ENCODE data around the gene LHX6. TPM values are rescaled to one million over a fixed set of nuclear protein-coding genes. Genes with fewer than 3 reads are reported as not detected.

Gene LHX6
- total and polyA plus RNA-seq, 8 donors: 0.29 to 46.4 (median 1.5) TPM

DNA sequence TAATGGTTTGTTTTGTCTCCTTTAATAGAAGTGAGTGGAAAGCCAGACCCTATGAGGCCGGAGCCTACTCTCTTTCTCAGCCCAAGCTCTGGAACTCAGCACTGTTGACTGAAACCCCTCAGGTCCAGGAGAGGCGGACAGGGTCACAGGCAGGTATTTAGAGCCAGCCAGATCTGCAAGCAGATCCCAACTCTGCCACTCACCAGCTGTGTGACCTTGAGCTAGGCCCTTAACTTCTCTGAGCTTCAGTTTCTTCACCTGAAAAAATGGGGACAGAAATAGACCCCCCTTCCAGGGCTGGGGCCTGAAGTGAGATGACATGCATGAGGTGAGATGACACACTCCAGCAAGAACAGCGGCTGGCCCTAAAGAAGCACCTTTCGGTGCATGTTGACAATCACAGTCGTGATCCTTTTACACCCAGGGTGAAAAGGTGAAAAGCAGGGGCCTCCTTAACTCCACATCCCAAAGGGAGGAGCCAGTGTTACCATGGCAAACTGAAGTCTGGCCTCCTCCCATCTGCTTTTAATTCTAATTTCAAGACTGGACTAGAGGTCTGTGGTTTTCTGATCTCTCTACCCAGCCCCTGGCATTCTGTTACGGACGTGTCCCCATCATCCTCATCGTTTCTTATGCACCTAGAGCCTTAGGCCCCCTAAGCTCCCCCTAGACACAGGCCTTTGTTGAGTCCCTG is 41.8 kb downstream of the LHX6 start:
- no peak for DNase-seq
- no peak overlapping the region for H3K27ac ChIP-seq
- 87 to 97% (median 92%) methylated on average over 8 of the region's 8 CpGs for WGBS, 5 donors
- no peaks in the 10 kb centered on the region for H3K36me3 ChIP-seq
- H3K27me3 ChIP-seq: peaks cover 0 to 10% (median 0%) of the 10 kb centered on the region in 3 donors
- TF ChIP-seq, protein P1, sequence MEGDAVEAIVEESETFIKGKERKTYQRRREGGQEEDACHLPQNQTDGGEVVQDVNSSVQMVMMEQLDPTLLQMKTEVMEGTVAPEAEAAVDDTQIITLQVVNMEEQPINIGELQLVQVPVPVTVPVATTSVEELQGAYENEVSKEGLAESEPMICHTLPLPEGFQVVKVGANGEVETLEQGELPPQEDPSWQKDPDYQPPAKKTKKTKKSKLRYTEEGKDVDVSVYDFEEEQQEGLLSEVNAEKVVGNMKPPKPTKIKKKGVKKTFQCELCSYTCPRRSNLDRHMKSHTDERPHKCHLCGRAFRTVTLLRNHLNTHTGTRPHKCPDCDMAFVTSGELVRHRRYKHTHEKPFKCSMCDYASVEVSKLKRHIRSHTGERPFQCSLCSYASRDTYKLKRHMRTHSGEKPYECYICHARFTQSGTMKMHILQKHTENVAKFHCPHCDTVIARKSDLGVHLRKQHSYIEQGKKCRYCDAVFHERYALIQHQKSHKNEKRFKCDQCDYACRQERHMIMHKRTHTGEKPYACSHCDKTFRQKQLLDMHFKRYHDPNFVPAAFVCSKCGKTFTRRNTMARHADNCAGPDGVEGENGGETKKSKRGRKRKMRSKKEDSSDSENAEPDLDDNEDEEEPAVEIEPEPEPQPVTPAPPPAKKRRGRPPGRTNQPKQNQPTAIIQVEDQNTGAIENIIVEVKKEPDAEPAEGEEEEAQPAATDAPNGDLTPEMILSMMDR (IDR thresholded peaks at IDR 0.05): no peak
- TF ChIP-seq POLR2A (IDR thresholded peaks at IDR 0.05) (no peak), POLR2AphosphoS5 (IDR thresholded peaks at IDR 0.05) (no peak), EP300 (IDR thresholded peaks at IDR 0.05) (no peak)
- no peak overlapping the region for H3K4me3 ChIP-seq
- intact Hi-C loops (cut with DNase I; ENCODE audit: low total_unique reads): no loop called here
- H3K9me3 ChIP-seq: no peaks in the 10 kb centered on the region
- H3K4me1 ChIP-seq: peaks cover 0 to 10% (median 0%) of the 10 kb centered on the region in 4 donors

DNA sequence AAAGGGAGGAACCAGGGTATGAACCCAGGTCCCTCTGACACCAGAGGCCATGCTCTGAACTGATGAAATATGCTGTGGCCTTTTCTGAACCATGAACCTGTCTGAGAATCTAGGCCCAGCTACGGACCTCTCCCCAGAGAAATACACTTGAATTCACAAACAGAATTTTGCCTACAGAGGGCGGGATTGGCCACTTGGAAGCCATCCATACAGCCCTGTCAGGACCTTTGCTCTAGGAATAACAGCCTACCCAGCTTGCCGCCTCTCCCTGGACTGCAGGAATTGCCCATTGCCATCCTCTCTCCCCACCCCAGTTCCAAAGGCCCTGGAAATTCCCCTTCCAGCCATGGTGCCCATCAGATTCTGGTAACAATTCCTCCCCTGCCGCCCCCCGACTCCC is 42.5 kb downstream of the LHX6 start:
- Histone ChIP-seq H3K4me3 (no peak overlapping the region), H3K9me3 (no peaks in the 10 kb centered on the region), H3K27me3 (peaks cover 0 to 10% (median 0%) of the 10 kb centered on the region in 3 donors), H3K27ac (no peak overlapping the region), H3K4me1 (peaks cover 0 to 10% (median 0%) of the 10 kb centered on the region in 4 donors), H3K36me3 (no peaks in the 10 kb centered on the region)
- 60 to 80% (median 68%) methylated on average over 5 of the region's 5 CpGs for WGBS, 5 donors
- intact Hi-C loops (cut with DNase I; ENCODE audit: low total_unique reads): no loop called here
- peak in 1 of 2 donors; percentile 33 for DNase-seq
- no peak for TF ChIP-seq POLR2A (IDR thresholded peaks at IDR 0.05)
- TF ChIP-seq, protein P1 (IDR thresholded peaks at IDR 0.05): no peak
- no peak for TF ChIP-seq POLR2AphosphoS5 (IDR thresholded peaks at IDR 0.05)
- no peak for TF ChIP-seq EP300 (IDR thresholded peaks at IDR 0.05)

DNA sequence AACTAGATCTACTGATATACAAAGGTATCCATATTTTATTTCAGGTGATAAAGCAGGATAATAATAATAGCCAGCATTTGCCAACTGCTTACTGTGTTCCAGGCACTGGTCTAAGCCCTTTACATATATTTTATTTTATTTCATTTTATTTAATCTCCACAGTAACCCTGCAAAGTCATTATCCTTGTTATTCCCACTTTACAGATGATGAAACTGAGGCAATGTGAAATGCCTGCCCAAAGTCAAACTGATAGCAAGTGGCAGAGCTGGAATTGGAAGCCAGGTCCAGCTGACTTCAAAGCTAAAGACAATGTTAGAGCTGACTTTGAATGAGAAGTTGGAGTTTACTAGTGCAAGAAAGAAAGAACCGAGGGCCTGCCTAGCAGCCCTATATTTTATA is 44.2 kb downstream of the LHX6 start:
- no peak overlapping the region for H3K27ac ChIP-seq
- no peak overlapping the region for H3K4me3 ChIP-seq
- intact Hi-C loops (cut with DNase I; ENCODE audit: low total_unique reads): no loop called here
- H3K4me1 ChIP-seq: no peaks in the 10 kb centered on the region
- TF ChIP-seq POLR2A (IDR thresholded peaks at IDR 0.05) (no peak), POLR2AphosphoS5 (IDR thresholded peaks at IDR 0.05) (no peak), EP300 (IDR thresholded peaks at IDR 0.05) (no peak)
- TF ChIP-seq, protein P1 (IDR thresholded peaks at IDR 0.05): no peak
- no peaks in the 10 kb centered on the region for H3K36me3 ChIP-seq
- no peaks in the 10 kb centered on the region for H3K9me3 ChIP-seq
- WGBS, 5 donors: 81 to 89% (median 82%) methylated on average over 1 of the region's 1 CpG
- H3K27me3 ChIP-seq: peaks cover 0 to 10% (median 0%) of the 10 kb centered on the region in 3 donors
- DNase-seq: no peak

DNA sequence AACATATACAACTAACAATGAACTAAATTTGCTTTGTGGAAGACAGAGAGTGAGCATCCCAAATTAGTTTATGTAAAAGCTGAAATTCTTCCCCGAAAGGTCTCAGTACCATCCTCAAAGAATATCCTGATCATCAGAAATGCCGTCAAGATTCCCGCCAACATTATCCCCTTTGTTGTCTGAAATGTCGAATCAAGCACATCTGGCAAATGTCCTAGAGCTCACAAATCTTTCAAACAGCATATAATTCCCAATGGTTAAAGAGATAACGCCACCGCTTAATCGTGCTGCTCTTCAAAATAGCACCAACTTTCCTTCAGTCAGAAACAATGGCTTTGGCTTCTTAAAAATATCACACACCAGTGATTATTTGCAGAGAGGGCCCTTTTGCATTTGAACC is 45.3 kb downstream of the LHX6 start:
- Histone ChIP-seq H3K9me3 (no peaks in the 10 kb centered on the region), H3K4me1 (no peaks in the 10 kb centered on the region), H3K27me3 (peaks cover 0 to 10% (median 0%) of the 10 kb centered on the region in 3 donors), H3K27ac (no peak overlapping the region), H3K4me3 (no peak overlapping the region), H3K36me3 (no peaks in the 10 kb centered on the region)
- WGBS, 5 donors: 67 to 84% (median 75%) methylated on average over 7 of the region's 7 CpGs
- DNase-seq: no peak
- intact Hi-C loops (cut with DNase I; ENCODE audit: low total_unique reads): no loop called here
- TF ChIP-seq POLR2A (IDR thresholded peaks at IDR 0.05) (no peak), POLR2AphosphoS5 (IDR thresholded peaks at IDR 0.05) (no peak), EP300 (IDR thresholded peaks at IDR 0.05) (no peak)
- TF ChIP-seq, protein P1 (IDR thresholded peaks at IDR 0.05): no peak
